Liver (tissue), 9 donors: ENCODE data around the gene PDLIM1. TPM values are rescaled to one million over a fixed set of nuclear protein-coding genes. Genes with fewer than 3 reads are reported as not detected.
A peak's percentile ranks its signal among the peaks of the same experiment; 100 is the strongest.

Source experiments
- DNase-seq: peaks from one replicate; pipeline ENCODE4 v3.0.0-alpha.2; 2017; ENCODE audit warnings: low spot score
- H3K27ac ChIP-seq, 2 donors: one replicate each; pipeline ENCODE4 v1.7.0; 2013; ENCODE audit warnings: inconsistent platforms in 2 of 2, low read length in 2 of 2, control low read depth in 1 of 2, low read depth in 1 of 2, mild to moderate bottlenecking in 1 of 2
- H3K27me3 ChIP-seq, 4 donors: one replicate each; pipeline versions ENCODE4 v1.6.1 to v1.7.0; 2013; ENCODE audit warnings: low read length in 3 of 4, inconsistent platforms in 1 of 4, mild to moderate bottlenecking in 1 of 4, moderate library complexity in 1 of 4; ENCODE audit not compliant: control insufficient read depth in 4 of 4, insufficient read depth in 4 of 4
- H3K36me3 ChIP-seq, 4 donors: one replicate each; pipeline versions ENCODE4 v1.6.1 to v1.7.0; 2013; ENCODE audit warnings: low read length in 3 of 4, mild to moderate bottlenecking in 3 of 4, low read depth in 1 of 4, moderate library complexity in 1 of 4; ENCODE audit not compliant: control insufficient read depth in 4 of 4, insufficient read depth in 3 of 4
- H3K4me1 ChIP-seq, 4 donors: one replicate each; pipeline versions ENCODE4 v1.6.1 to v1.7.0; 2013; ENCODE audit warnings: low read length in 3 of 4, mild to moderate bottlenecking in 3 of 4, moderate library complexity in 1 of 4; ENCODE audit not compliant: control insufficient read depth in 4 of 4, insufficient read depth in 4 of 4
- H3K4me3 ChIP-seq, 3 donors: one replicate each; pipeline versions ENCODE4 v1.6.1 to v1.7.0; 2013; ENCODE audit warnings: low read length in 3 of 3, control low read depth in 1 of 3, low read depth in 1 of 3, mild to moderate bottlenecking in 1 of 3
- H3K9ac ChIP-seq, 2 donors: one replicate each; pipeline ENCODE4 v1.7.0; 2013; ENCODE audit warnings: low read length in 2 of 2, mild to moderate bottlenecking in 2 of 2, moderate library complexity in 2 of 2, control low read depth in 1 of 2, low read depth in 1 of 2
- H3K9me3 ChIP-seq, 4 donors: one replicate each; pipeline versions ENCODE4 v1.6.1 to v1.7.0; 2013; ENCODE audit warnings: low read length in 3 of 4; ENCODE audit not compliant: control insufficient read depth in 4 of 4
- EGR1 ChIP-seq, 2 donors: IDR thresholded peaks; 2 replicates each; pipeline ENCODE4 v1.6.1; 2016 to 2018; ENCODE audit warnings: antibody characterized with exemption in 2 of 2, low read depth in 2 of 2
- FOXA1 ChIP-seq: IDR thresholded peaks from 2 replicates; pipeline ENCODE4 v1.6.1; 2016; ENCODE audit warnings: antibody characterized with exemption
- FOXA2 ChIP-seq: IDR thresholded peaks from 2 replicates; pipeline ENCODE4 v1.6.1; 2016; ENCODE audit warnings: antibody characterized with exemption
- GABPA ChIP-seq, 2 donors: IDR thresholded peaks in 1 of 2; conservative IDR thresholded peaks in 1 of 2; 2 replicates each; pipeline ENCODE4 v1.6.1; 2016; ENCODE audit warnings: antibody characterized with exemption in 2 of 2, mild to moderate bottlenecking in 1 of 2, moderate library complexity in 1 of 2
- HNF4A ChIP-seq, 2 donors: conservative IDR thresholded peaks; 2 replicates each; pipeline ENCODE4 v1.6.1; 2016; ENCODE audit warnings: antibody characterized with exemption in 2 of 2, mild to moderate bottlenecking in 2 of 2
- HNF4G ChIP-seq: IDR thresholded peaks from 2 replicates; pipeline ENCODE4 v1.6.1; 2016; ENCODE audit warnings: antibody characterized with exemption
- JUND ChIP-seq, 2 donors: IDR thresholded peaks; 2 replicates each; pipeline ENCODE4 v1.6.1; 2016; ENCODE audit warnings: antibody characterized with exemption in 2 of 2
- MAX ChIP-seq: IDR thresholded peaks from 2 replicates; pipeline ENCODE4 v1.6.1; 2016; ENCODE audit warnings: antibody characterized with exemption
- NR2F2 ChIP-seq: IDR thresholded peaks from 2 replicates; pipeline ENCODE4 v1.6.1; 2016; ENCODE audit warnings: antibody characterized with exemption
- RAD21 ChIP-seq, 2 donors: IDR thresholded peaks; 2 replicates each; pipeline ENCODE4 v1.6.1; 2016; ENCODE audit warnings: antibody characterized with exemption in 2 of 2, mild to moderate bottlenecking in 2 of 2
- REST ChIP-seq: IDR thresholded peaks from 2 replicates; pipeline ENCODE4 v1.6.1; 2016; ENCODE audit warnings: antibody characterized with exemption, mild to moderate bottlenecking
- RXRA ChIP-seq, 2 donors: IDR thresholded peaks; 2 replicates each; pipeline ENCODE4 v1.6.1; 2017 to 2018; ENCODE audit warnings: antibody characterized with exemption in 2 of 2, mild to moderate bottlenecking in 1 of 2
- SP1 ChIP-seq: IDR thresholded peaks from 2 replicates; pipeline ENCODE4 v1.6.1; 2018; ENCODE audit warnings: antibody characterized with exemption, mild to moderate bottlenecking
- TAF1 ChIP-seq: conservative IDR thresholded peaks from 2 replicates; pipeline ENCODE4 v1.6.1; 2016; ENCODE audit warnings: antibody characterized with exemption, mild to moderate bottlenecking
- YY1 ChIP-seq: IDR thresholded peaks from 2 replicates; pipeline ENCODE4 v1.6.1; 2016; ENCODE audit warnings: antibody characterized with exemption, mild to moderate bottlenecking
- WGBS: extraction: QIAGEN DNeasy Blood & Tissue Kit; methylation state at CpG from one replicate; pipeline ENCODE4 v1.1.7; 2013; 5-methylcytosine and 5-hydroxymethylcytosine counted together
- polyA plus RNA-seq, 2 donors: library from polyadenylated mRNA; stranded (reverse) in 1 of 2; unstranded in 1 of 2; fragments of 200-250 nt in 1 of 2; fragments of >200 nt in 1 of 2; fragmentation: Nextera tagmentation in 1 of 2; extraction: Ambion mirVana in 1 of 2; gene quantifications; one replicate each; pipeline versions ENCODE4 v1.2.1 to v1.2.3, GENCODE V29; 2013 to 2015
- total RNA-seq, 2 donors: library from RNA; depleted of rRNA; stranded (reverse); fragments of >200 nt; gene quantifications; one replicate each; pipeline ENCODE4 v1.2.3, GENCODE V29; 2014
- donor health status: healthy.
- donor health status: healthy.
- donor health status: healthy.
- donor health status: healthy.
- donor health status: healthy.

PDLIM1 gene
- total and polyA plus RNA-seq, 4 donors: 16.8 to 73.4 (median 44.5) TPM

- TF ChIP-seq YY1: no peak
- no peak for TF ChIP-seq HNF4A (conservative IDR thresholded peaks at IDR 0.05)
- TF ChIP-seq MAX: no peak
- no peak for TF ChIP-seq REST
- Histone ChIP-seq H3K9ac (no peak overlapping the region), H3K4me1 (peaks cover 5 to 42% (median 20%) of the 10 kb centered on the region in 4 donors), H3K36me3 (no peaks in the 10 kb centered on the region), H3K4me3 (no peak overlapping the region), H3K9me3 (no peaks in the 10 kb centered on the region), H3K27me3 (no peaks in the 10 kb centered on the region), H3K27ac (no peak overlapping the region)
- WGBS: 90% methylated on average over 2 of the region's 2 CpGs
- no peak for DNase-seq
Observed at GRCh38 chr10:95285556-95285955, 5.2 kb downstream of the PDLIM1 start.

GRCh38 chr10:95284807-95285206, 6.0 kb downstream of the PDLIM1 start:
- Histone ChIP-seq H3K4me1 (peaks cover 5 to 43% (median 20%) of the 10 kb centered on the region in 4 donors), H3K27me3 (no peaks in the 10 kb centered on the region), H3K9me3 (no peaks in the 10 kb centered on the region), H3K4me3 (no peak overlapping the region), H3K36me3 (no peaks in the 10 kb centered on the region), H3K9ac (no peak overlapping the region), H3K27ac (peak overlapping the region in 1 of 2 donors; percentile 19)
- TF ChIP-seq JUND (IDR thresholded peaks at IDR 0.05) (no peak), EGR1 (IDR thresholded peaks at IDR 0.05; ENCODE audit: low read depth in 2 of 2) (no peak), RAD21 (IDR thresholded peaks at IDR 0.05) (no peak), GABPA (IDR thresholded peaks at IDR 0.05 in 1 of 2, conservative IDR thresholded peaks at IDR 0.05 in 1 of 2) (no peak), HNF4A (conservative IDR thresholded peaks at IDR 0.05) (no peak), RXRA (IDR thresholded peaks at IDR 0.05) (no peak), HNF4G (no peak), FOXA2 (no peak), SP1 (no peak), FOXA1 (no peak), TAF1 (no peak), MAX (no peak)
- 85% methylated on average over 3 of the region's 3 CpGs for WGBS
- no peak for DNase-seq

- peak; percentile 18 for TF ChIP-seq YY1
- TF ChIP-seq HNF4A (conservative IDR thresholded peaks at IDR 0.05): peak; percentile 6 to 24
- TF ChIP-seq JUND (IDR thresholded peaks at IDR 0.05): no peak
- TF ChIP-seq NR2F2: no peak
- H3K27me3 ChIP-seq: no peaks in the 10 kb centered on the region
- H3K36me3 ChIP-seq: no peaks in the 10 kb centered on the region
- no peak overlapping the region for H3K9ac ChIP-seq
- H3K4me1 ChIP-seq: peaks cover 10 to 34% (median 24%) of the 10 kb centered on the region in 4 donors
- no peak for DNase-seq
- H3K9me3 ChIP-seq: no peaks in the 10 kb centered on the region
- H3K27ac ChIP-seq: peak overlapping the region; percentile 87 to 94
- H3K4me3 ChIP-seq: no peak overlapping the region
- WGBS: 80% methylated on average over 3 of the region's 3 CpGs
Observed at GRCh38 chr10:95282107-95282506, 8.7 kb downstream of the PDLIM1 start.
